Measurements from ENCODE around the gene PNPLA3. TPM values are rescaled to one million over a fixed set of nuclear protein-coding genes. Genes with fewer than 3 reads are reported as not detected.

The PNPLA3 gene
- total and polyA plus RNA-seq, 9 of the 15 experiments (the other 6 are each of a cell fraction or from before 2014, with no cell fraction given), result 0.20 to 0.48 (median 0.38) TPM; not detected in 6

- TF ChIP-seq E2F8 (IDR thresholded peaks at IDR 0.05; ENCODE audit: low read depth, partially characterized antibody) (no peak), ZFP30 (CRISPR knock-in tag; IDR thresholded peaks at IDR 0.05; ENCODE audit: borderline replicate concordance) (no peak), FOXA3 (CRISPR knock-in tag; conservative IDR thresholded peaks at IDR 0.05 in 1 of 2, IDR thresholded peaks at IDR 0.05 in 1 of 2) (no peak), ZBTB26 (CRISPR knock-in tag; IDR thresholded peaks at IDR 0.05) (no peak), SIX5 (IDR thresholded peaks at IDR 0.05; ENCODE audit: borderline replicate concordance in 1 of 2, insufficient read depth in 1 of 2, low read depth in 1 of 2, low read length in 2 of 2) (no peak), E2F3 (CRISPR knock-in tag; IDR thresholded peaks at IDR 0.05) (no peak), TEAD2 (tag; IDR thresholded peaks at IDR 0.05) (no peak), CTCFL (IDR thresholded peaks at IDR 0.05; ENCODE audit: borderline replicate concordance, insufficient read depth, low read depth, low read length, poor library complexity, severe bottlenecking) (no peak)
Measured at GRCh38 chr22:43911351-43911750, 12.3 kb upstream of the PNPLA3 start (continued).

Measured in K562 (cell line).